ENCODE data around the gene PRB4.

GRCh38 chr12:11347810-11348209 is 37.6 kb upstream of the PRB4 start:
- TF ChIP-seq POLR2A (IDR thresholded peaks at IDR 0.05; ENCODE audit: borderline replicate concordance, extremely low read depth, insufficient read depth, insufficient read length) (no peak), MAX (IDR thresholded peaks at IDR 0.05) (no peak), CTCF (IDR thresholded peaks at IDR 0.05 in 2 of 3, conservative IDR thresholded peaks at IDR 0.05 in 1 of 3; ENCODE audit: borderline replicate concordance in 1 of 3, insufficient read depth in 1 of 3, low read depth in 2 of 3, low read length in 2 of 3) (peak in 2 of 3 experiments; percentile 42 to 55; a peak in 4 of 6 replicates), EZH2phosphoT487 (IDR thresholded peaks at IDR 0.05; ENCODE audit: borderline replicate concordance) (no peak), ATF3 (IDR thresholded peaks at IDR 0.05) (no peak)

All from HCT116 (cell line).